Large intestine (tissue), 3 donors: ENCODE results near the gene ANKLE2. TPM values are rescaled to one million over a fixed set of nuclear protein-coding genes. Genes with fewer than 3 reads are reported as not detected.

ENCODE experiments used
- DNase-seq, 2 donors: peaks; one replicate each; pipeline versions ENCODE4 v3.0.0 to v3.0.0-alpha.2; 2013
- H3K27ac ChIP-seq: one replicate; pipeline ENCODE4 v1.5.1; 2013; ENCODE audit warnings: low read length
- H3K27me3 ChIP-seq: 2 replicates; pipeline ENCODE4 v1.6.1; 2013; ENCODE audit warnings: low read length; ENCODE audit not compliant: control insufficient read depth, insufficient read depth
- H3K36me3 ChIP-seq: 2 replicates; pipeline ENCODE4 v1.6.1; 2013; ENCODE audit warnings: low read length; ENCODE audit not compliant: control insufficient read depth, insufficient read depth
- H3K4me1 ChIP-seq: one replicate; pipeline ENCODE4 v1.6.1; 2013; ENCODE audit warnings: low read length; ENCODE audit not compliant: control insufficient read depth, insufficient read depth
- H3K4me3 ChIP-seq: one replicate; pipeline ENCODE4 v1.5.1; 2013; ENCODE audit warnings: low read length
- H3K9me3 ChIP-seq: one replicate; pipeline ENCODE4 v1.6.1; 2013; ENCODE audit warnings: mild to moderate bottlenecking, low read depth, low read length, moderate library complexity; ENCODE audit not compliant: control insufficient read depth
- WGBS: methylation state at CpG from one replicate; pipeline ENCODE4 v1.1.5; 2013; ENCODE audit warnings: low lambda C conversion rate; ENCODE audit not compliant: insufficient coverage; 5-methylcytosine and 5-hydroxymethylcytosine counted together
- polyA plus RNA-seq: library from polyadenylated mRNA; unstranded; fragments of 120-200 nt; gene quantifications from one replicate; pipeline ENCODE4 v1.2.1, GENCODE V29; 2013

The ANKLE2 gene
- polyA plus RNA-seq, 1 donor = 60.2 TPM

GRCh38 chr12:132690112-132690511 lies 71.5 kb downstream of the ANKLE2 start:
- Histone ChIP-seq H3K9me3 (no peaks in the 10 kb centered on the region), H3K27ac (no peak overlapping the region), H3K27me3 (no peaks in the 10 kb centered on the region), H3K4me1 (peaks cover 4% of the 10 kb centered on the region), H3K36me3 (peaks cover 9% of the 10 kb centered on the region), H3K4me3 (no peak overlapping the region)
- DNase-seq = no peak
- WGBS = 100% methylated on average over 2 of the region's 9 CpGs

DNA sequence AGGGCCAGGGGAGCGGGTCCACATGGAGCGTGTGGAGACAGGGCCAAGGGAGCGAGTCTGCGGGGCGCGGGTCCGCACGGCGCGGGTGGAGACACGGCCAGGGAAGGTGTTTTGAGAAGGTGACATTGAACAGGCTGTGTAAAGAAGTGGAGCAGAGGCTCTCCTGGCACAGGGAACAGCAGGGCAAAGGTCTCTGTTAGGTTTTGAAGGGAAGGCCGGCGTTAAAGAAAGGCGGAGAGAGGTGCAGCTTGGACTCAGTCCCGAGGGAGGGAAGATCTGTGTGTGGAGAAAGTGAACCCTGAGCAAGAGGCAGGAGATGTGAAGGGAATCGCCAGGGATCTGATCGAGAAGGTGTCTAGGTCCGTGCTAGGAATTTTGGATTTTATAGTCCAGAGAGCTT lies 72.4 kb downstream of the ANKLE2 start:
- Histone ChIP-seq H3K27me3 (no peaks in the 10 kb centered on the region), H3K4me3 (peak overlapping the region; percentile 49), H3K9me3 (no peaks in the 10 kb centered on the region), H3K4me1 (peaks cover 4% of the 10 kb centered on the region), H3K27ac (peak overlapping the region; percentile 53), H3K36me3 (peaks cover 9% of the 10 kb centered on the region)
- peak; percentile 68 to 89 for DNase-seq
- no CpG with 5 or more reads among the region's 18 CpGs for WGBS

DNA sequence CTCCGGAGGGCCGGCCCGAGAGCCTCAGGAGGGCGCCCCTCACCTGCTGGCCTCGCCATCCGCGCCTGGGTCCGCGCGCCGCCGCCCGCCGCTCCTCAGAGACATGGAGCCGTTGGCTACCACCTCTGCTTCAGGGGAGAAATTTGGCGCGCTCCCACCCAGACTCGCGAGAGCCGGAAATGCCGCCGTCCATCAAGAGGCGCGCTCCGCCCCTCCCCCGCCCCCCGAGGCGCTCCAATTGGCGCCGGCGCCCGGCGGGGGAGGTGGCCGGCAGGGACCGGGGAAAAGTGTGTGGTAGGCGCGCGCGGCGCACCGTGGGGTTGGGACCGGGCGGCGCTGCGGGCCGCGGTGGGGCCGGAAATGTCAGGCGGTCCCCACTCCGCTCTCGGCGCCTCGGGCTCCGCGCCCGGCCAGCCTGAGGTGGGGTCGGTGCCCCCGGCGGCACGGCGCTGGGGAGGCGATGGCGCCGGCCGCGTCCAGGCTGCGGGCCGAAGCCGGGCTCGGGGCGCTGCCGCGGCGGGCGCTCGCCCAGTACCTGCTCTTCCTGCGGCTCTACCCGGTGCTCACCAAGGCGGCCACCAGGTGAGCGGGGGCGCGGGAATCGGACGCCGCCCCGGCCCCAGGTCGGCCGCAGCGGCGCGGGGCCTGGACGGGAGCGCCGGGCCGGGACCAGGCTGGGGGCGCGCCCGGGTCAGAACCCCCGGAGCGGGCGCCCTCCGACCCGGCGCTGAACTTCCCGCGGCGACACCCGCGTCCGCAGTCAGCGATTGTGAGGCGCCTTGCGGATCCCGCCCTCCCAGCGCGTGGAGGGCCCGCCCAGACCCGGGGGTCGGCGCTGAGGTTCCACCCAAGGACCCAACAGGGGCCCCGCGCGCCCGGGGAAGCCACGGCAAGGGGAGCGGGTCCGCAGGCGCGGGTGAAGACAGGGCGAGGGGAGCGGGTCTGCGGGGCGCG lies 74.1 kb downstream of the ANKLE2 start, which contains the start of the genes POLE and PXMP2:
Gene POLE (minus strand): TSS at position 132 of the 954 bp plus-strand sequence. CDS start 27 bp downstream, at position 105.
Gene PXMP2 (plus strand): TSS at position 377 of the 954 bp plus-strand sequence. CDS start 84 bp downstream, at position 461.
- peak within 1 kb of the TSS; percentile 40 for H3K4me3 ChIP-seq
- WGBS = no CpG with 5 or more reads among the region's 134 CpGs
- peak; percentile 96 to 98 for DNase-seq
- no peaks in the 10 kb centered on the region for H3K9me3 ChIP-seq
- no peaks in the 10 kb centered on the region for H3K27me3 ChIP-seq
- H3K4me1 ChIP-seq = peaks cover 4% of the 10 kb centered on the region
- peaks cover 9% of the 10 kb centered on the region for H3K36me3 ChIP-seq
- no peak within 1 kb of the TSS for H3K27ac ChIP-seq

DNA sequence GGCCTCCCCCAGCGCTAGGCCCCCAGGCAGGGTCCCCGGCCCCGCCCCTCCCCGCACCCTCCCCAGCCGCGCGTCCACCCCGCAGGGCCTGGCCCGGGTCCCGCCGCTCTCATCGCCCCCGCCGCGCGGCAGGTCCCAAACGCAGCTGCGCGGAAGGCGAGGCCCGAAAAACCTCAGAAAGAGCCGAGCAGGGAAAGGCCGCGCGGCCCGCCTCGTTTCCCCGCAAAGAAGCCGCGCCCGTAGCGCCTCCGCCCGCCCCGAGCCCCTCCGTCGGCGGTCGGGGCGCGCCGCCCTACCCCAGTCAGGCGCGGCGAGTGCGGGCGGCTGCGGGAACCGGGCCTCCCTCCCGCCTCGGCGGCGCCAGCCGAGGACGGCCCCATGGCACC lies 74.8 kb downstream of the ANKLE2 start:
- no CpG with 5 or more reads among the region's 55 CpGs for WGBS
- no peak for DNase-seq

DNA sequence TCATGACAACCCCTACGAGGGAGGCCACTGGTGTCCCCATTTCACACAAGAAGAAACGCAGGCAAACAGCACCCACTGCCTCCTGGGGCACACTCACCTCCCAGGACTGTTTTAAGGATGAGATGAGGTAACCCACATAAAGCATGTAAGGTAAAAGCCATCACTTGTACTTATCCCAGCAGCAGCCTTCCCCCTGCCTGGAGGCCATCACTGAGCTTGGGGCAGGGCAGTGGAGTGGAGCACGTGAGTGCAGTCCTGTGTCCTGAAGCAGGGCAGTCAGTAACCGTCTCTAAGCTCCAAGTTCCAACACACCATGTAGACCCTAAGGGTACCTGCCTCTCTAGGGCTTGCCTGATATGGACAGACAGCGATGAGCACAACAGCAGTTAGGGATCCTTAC lies 76.2 kb downstream of the ANKLE2 start:
- Histone ChIP-seq H3K27me3 (no peaks in the 10 kb centered on the region), H3K9me3 (no peaks in the 10 kb centered on the region), H3K4me3 (no peak overlapping the region), H3K36me3 (no peaks in the 10 kb centered on the region), H3K4me1 (peaks cover 4% of the 10 kb centered on the region), H3K27ac (no peak overlapping the region)
- DNase-seq = no peak
- WGBS = no CpG with 5 or more reads among the region's 5 CpGs

More for the DNA sequence above, 74.8 kb downstream of the ANKLE2 start:
- Histone ChIP-seq H3K9me3 (no peaks in the 10 kb centered on the region), H3K4me3 (peak overlapping the region; percentile 40), H3K36me3 (peaks cover 8% of the 10 kb centered on the region), H3K4me1 (peaks cover 4% of the 10 kb centered on the region), H3K27me3 (no peaks in the 10 kb centered on the region), H3K27ac (no peak overlapping the region)

- Histone ChIP-seq H3K9me3 (no peaks in the 10 kb centered on the region), H3K36me3 (peaks cover 66% of the 10 kb centered on the region), H3K4me3 (no peak overlapping the region), H3K4me1 (no peaks in the 10 kb centered on the region), H3K27me3 (no peaks in the 10 kb centered on the region), H3K27ac (no peak overlapping the region)
- WGBS = no CpG with 5 or more reads among the region's 9 CpGs
- DNase-seq = no peak
Observed at GRCh38 chr12:132677492-132677891, 84.1 kb downstream of the ANKLE2 start.

DNA sequence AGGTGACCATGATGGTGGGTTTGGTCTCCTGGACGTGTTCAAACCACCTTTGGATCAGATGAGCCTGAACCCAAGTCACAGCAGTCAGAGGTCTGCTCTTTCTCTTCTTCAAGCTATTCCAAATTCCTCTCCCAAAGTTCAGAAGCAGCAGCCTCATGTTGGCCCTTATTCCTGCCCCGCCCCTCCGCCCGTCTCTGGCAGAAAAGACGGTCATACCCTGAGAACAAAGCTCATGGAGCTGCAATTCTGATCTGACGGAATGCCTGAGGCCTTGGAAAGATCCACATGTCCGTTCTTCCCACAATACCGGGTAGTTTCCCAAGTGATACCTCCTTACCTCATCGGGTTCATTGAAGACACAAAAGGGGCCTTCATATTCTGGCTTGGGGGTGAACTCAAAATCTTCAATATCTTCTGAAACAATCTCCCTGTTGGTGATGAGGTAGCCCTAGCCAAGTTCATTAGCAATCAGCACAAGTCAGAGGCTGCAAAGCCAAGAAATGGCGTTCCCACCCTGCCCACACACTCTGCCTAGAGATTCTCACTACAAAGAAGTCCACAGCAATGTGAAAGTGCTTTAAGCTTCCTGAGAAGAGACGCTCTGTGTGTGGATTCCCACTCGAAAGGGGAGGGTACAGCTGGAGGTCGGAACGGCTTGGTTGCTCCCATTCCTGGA lies 85.7 kb downstream of the ANKLE2 start:
- H3K9me3 ChIP-seq = no peaks in the 10 kb centered on the region
- no peaks in the 10 kb centered on the region for H3K4me1 ChIP-seq
- no peak overlapping the region for H3K27ac ChIP-seq
- H3K36me3 ChIP-seq = peaks cover 80% of the 10 kb centered on the region
- no peak overlapping the region for H3K4me3 ChIP-seq
- no peaks in the 10 kb centered on the region for H3K27me3 ChIP-seq
- peak; percentile 23 to 48 for DNase-seq
- no CpG with 5 or more reads among the region's 14 CpGs for whole genome bisulfite sequencing

Other genes starting within 250 kb of the ANKLE2 start
- gene LRCOL1, start 151.2 kb downstream of the ANKLE2 start, polyA plus RNA-seq = 0.40 TPM
- gene P2RX2, start 143.1 kb downstream of the ANKLE2 start, polyA plus RNA-seq = 24.1 TPM
- gene POLE, start 74.5 kb downstream of the ANKLE2 start, polyA plus RNA-seq = 48.1 TPM
- gene PXMP2, start 74.2 kb downstream of the ANKLE2 start, polyA plus RNA-seq = 45.5 TPM
- gene PGAM5, start 51.0 kb downstream of the ANKLE2 start, polyA plus RNA-seq = 23.3 TPM
- gene GOLGA3, start 67.0 kb upstream of the ANKLE2 start, polyA plus RNA-seq = 31.9 TPM
- gene CHFR, start 125.8 kb upstream of the ANKLE2 start, polyA plus RNA-seq = 31.9 TPM
- 20.0 TPM for gene ZNF605, start 194.5 kb upstream of the ANKLE2 start, polyA plus RNA-seq
- 14.7 TPM for gene ZNF26, start 224.5 kb upstream of the ANKLE2 start, polyA plus RNA-seq